ENCODE data around the gene PTH1R.

Gene PTH1R

GRCh38 chr3:46850468-46850779 is 27.1 kb upstream of the PTH1R start:
- no peak for DNase-seq

GRCh38 chr3:46851364-46852333 is 25.9 kb upstream of the PTH1R start:
- no peak for DNase-seq

- no peak for DNase-seq
Observed at GRCh38 chr3:46852334-46852720, 25.2 kb upstream of the PTH1R start.

- DNase-seq = no peak
Observed at GRCh38 chr3:46852839-46853355, 24.6 kb upstream of the PTH1R start.

- no peak for DNase-seq
Observed at GRCh38 chr3:46853441-46854415, 23.8 kb upstream of the PTH1R start.

GRCh38 chr3:46854555-46854991 is 22.9 kb upstream of the PTH1R start:
- DNase-seq = no peak

GRCh38 chr3:46856576-46857471 is 20.7 kb upstream of the PTH1R start:
- DNase-seq = no peak

- DNase-seq = no peak
Observed at GRCh38 chr3:46857485-46858341, 19.8 kb upstream of the PTH1R start.

GRCh38 chr3:46858456-46858855 is 19.1 kb upstream of the PTH1R start:
- DNase-seq = no peak

GRCh38 chr3:46859001-46859710 is 18.4 kb upstream of the PTH1R start:
- DNase-seq = no peak

- DNase-seq = no peak
Observed at GRCh38 chr3:46860017-46860809, 17.3 kb upstream of the PTH1R start.

GRCh38 chr3:46860810-46861604 is 16.5 kb upstream of the PTH1R start:
- DNase-seq = no peak

- no peak for DNase-seq
Observed at GRCh38 chr3:46861605-46862368, 15.7 kb upstream of the PTH1R start.

GRCh38 chr3:46862369-46863025 is 15.0 kb upstream of the PTH1R start:
- no peak for DNase-seq

GRCh38 chr3:46863261-46863782 is 14.2 kb upstream of the PTH1R start, which contains the start of gene MYL3:
MYL3 (minus strand) TSS chr3:46863444; CDS start chr3:46863390, 54 bp downstream.
- DNase-seq = no peak

- DNase-seq = no peak
Observed at GRCh38 chr3:46864061-46864881, 13.2 kb upstream of the PTH1R start.

Data from activated T-cell treated with anti-CD3 and anti-CD28 coated beads for 4 hours (primary cell).